Skeletal muscle satellite cell (primary cell): ENCODE data around the gene LPAR2.

Experiments
- H3K27me3 ChIP-seq: 2 replicates; pipeline ENCODE4 v1.7.0; 2013; ENCODE audit warnings: low read length; ENCODE audit not compliant: control insufficient read depth, insufficient read depth
- H3K36me3 ChIP-seq: 2 replicates; pipeline ENCODE4 v1.7.0; 2013; ENCODE audit warnings: mild to moderate bottlenecking, control low read depth, low read length; ENCODE audit not compliant: insufficient read depth
- H3K4me1 ChIP-seq: 2 replicates; pipeline ENCODE4 v1.7.0; 2013; ENCODE audit warnings: low read length; ENCODE audit not compliant: control insufficient read depth, insufficient read depth
- H3K4me2 ChIP-seq: 2 replicates; pipeline ENCODE4 v1.7.0; 2013; ENCODE audit warnings: mild to moderate bottlenecking, low read length
- H3K4me3 ChIP-seq: 2 replicates; pipeline ENCODE4 v1.7.0; 2013; ENCODE audit warnings: low read length
- H3K9ac ChIP-seq: 2 replicates; pipeline ENCODE4 v1.7.0; 2013; ENCODE audit warnings: mild to moderate bottlenecking, low read depth, low read length, moderate library complexity
- H3K9me3 ChIP-seq: replicated peaks from 2 replicates; pipeline ENCODE4 v1.7.0; 2013; ENCODE audit warnings: mild to moderate bottlenecking, control low read depth, low read length

LPAR2 gene

DNA sequence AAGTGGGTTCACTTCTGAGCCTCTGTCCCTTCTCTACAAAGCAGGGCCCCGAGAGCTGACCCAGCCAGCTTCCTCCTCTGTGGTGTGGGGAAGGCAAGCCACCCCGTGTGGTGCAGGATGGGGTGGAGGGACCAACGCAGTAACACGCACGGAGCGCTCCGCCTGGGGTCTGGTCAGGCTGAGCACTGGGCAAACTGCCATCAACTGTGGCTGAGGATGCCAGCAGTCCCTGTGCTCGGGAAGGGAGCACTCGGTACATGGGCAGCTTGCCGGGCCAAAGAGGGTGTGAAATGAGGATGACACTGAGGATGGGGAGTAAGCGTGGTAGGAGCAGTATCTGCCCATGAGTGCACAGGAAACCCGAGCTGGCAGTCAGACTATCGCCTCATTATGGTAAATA is 23.1 kb upstream of the LPAR2 start:
- no peaks in the 10 kb centered on the region for H3K27me3 ChIP-seq
- H3K36me3 ChIP-seq: peaks cover 74% of the 10 kb centered on the region
- H3K4me2 ChIP-seq: no peak overlapping the region
- H3K9ac ChIP-seq: no peak overlapping the region
- H3K9me3 ChIP-seq: no peaks in the 10 kb centered on the region
- no peaks in the 10 kb centered on the region for H3K4me1 ChIP-seq
- H3K4me3 ChIP-seq: no peak overlapping the region

DNA sequence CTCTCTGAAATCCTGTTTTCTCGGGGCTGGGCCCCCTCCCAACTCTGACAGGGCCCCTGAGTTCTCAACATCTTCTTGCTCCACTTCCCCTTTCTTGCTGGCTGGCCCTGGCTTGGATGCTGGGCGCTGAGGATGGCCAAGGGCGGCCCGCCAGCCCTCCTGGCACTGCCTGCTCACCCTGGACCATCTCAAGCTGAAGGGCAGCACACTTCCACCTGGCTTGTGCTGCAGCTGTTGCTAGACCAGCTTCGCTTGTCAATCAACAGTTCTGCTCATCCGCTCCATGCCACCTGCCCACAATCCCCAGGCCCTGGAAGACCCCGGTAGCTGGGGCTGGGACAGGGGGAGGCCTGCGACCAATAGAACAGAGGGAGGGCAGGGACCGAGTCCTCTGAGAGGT is 22.3 kb upstream of the LPAR2 start:
- H3K9me3 ChIP-seq: no peaks in the 10 kb centered on the region
- no peak overlapping the region for H3K9ac ChIP-seq
- no peaks in the 10 kb centered on the region for H3K27me3 ChIP-seq
- H3K4me1 ChIP-seq: no peaks in the 10 kb centered on the region
- peaks cover 74% of the 10 kb centered on the region for H3K36me3 ChIP-seq
- H3K4me3 ChIP-seq: no peak overlapping the region
- no peak overlapping the region for H3K4me2 ChIP-seq

DNA sequence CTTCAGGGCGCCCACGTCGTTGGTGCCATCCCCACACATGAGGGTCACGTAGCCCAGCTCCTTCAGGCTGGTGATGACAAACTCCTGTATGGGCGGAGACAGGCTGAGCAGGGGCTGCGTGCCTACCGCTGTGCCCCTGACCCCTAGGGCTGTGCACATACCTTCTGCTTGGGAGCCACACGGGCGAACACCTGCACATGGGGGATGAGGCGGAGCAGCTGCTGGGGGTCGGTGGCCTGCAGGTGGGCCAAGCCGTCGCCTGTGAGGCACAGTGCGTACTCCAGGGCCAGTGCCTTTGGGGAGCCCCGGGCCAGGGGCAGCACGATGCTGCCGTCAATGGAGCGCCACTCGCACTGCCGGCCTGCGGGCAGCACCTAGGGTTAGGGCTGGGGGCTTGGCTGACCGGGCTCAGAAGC is 21.6 kb upstream of the LPAR2 start:
- H3K36me3 ChIP-seq: peaks cover 75% of the 10 kb centered on the region
- H3K4me1 ChIP-seq: no peaks in the 10 kb centered on the region
- no peak overlapping the region for H3K4me3 ChIP-seq
- H3K4me2 ChIP-seq: no peak overlapping the region
- no peaks in the 10 kb centered on the region for H3K9me3 ChIP-seq
- H3K9ac ChIP-seq: no peak overlapping the region
- H3K27me3 ChIP-seq: no peaks in the 10 kb centered on the region

DNA sequence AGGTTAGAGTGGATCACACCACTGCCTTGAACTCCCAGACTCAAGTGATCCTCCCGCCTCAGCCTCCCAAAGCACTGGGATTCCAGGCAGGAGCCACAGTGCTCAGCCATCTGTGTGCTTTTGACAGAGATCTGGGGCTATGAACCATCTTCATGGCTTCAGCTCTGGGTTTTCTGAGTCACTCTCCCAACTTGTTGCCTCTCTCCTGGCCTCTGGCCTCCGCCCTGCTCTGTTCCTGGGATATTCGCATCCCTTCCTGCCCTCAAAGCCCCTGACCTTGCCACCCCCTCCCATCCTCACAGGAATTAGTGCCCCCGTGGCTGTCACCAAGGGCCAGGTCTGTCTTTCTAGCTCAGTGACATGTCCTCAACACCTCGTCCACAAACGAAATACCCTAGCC is 21.1 kb upstream of the LPAR2 start:
- Histone ChIP-seq H3K4me1 (no peaks in the 10 kb centered on the region), H3K27me3 (no peaks in the 10 kb centered on the region), H3K4me3 (no peak overlapping the region), H3K9me3 (no peaks in the 10 kb centered on the region), H3K36me3 (peaks cover 70% of the 10 kb centered on the region), H3K9ac (no peak overlapping the region), H3K4me2 (no peak overlapping the region)

DNA sequence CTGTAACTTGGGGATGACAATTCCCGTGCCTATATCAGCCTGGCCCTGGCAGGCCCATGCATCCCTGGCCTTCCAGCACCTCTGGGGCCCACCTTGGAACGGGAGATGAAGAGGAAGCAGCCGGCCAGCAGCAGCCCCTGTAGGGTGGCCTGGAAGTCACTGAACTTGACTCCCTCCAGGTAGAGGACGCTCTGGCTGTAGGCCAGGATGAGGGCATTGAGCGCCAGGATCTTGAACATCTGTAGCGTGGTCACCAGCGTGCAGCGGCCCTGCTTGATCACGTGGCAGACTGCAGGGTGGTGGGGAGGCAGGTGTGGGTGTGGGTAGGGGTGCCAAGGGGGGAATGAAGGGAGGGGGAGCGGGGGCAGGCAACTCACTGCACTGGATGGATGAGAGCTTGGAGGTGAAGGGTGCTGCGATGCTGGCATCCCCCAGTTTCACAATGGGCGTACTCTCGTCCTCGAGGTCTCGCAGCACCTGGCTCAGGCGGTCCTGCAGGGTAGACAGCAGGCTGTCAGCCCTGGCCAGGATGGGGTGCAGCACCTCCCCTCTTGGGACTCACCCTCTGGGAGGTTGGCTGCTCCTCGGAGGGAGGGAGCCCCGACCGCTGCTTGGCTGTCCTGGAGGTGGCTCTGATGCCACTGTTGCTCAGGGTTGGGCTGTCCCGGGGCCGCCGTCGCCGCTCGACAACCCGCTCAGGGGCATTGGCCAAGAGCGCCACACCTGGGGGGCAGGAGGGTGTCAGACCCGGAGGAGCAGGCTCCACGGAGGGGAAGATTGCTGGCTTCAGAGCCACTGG is 19.2 kb upstream of the LPAR2 start:
- Histone ChIP-seq H3K4me1 (peaks cover 7% of the 10 kb centered on the region), H3K9me3 (no peaks in the 10 kb centered on the region), H3K36me3 (peaks cover 56% of the 10 kb centered on the region), H3K4me2 (no peak overlapping the region), H3K4me3 (no peak overlapping the region), H3K27me3 (no peaks in the 10 kb centered on the region), H3K9ac (no peak overlapping the region)

DNA sequence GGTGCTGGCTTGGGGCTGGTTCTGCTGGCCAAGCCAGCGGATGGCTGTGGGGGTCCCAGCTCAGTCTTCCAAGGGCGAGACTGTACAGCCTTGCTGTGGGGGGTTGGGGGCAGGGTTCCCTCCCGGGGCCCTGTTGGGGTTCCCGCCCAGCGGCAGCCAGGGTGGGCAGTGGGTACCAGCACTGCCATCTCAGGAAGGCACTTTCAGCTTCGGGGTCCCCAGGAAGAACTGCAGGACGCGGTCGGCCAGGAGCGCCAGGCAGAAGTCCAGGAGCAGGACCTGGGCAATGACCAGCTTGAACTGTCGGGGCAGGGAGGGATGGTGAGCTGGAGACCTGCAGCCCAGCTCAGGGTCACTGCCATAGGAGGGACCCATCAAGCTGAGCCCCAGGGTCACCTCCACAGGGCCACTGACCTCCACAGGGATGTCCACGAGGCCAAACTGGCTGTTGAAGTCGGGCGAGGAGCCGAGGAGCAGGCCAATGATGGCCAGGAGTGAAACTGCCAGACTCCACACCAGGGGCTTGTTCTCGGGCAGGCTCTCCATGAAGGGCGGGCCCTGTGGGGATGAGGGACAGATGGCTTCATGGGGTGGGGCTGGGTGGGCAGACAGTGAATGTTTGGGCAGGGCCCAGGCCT is 17.3 kb upstream of the LPAR2 start:
- no peaks in the 10 kb centered on the region for H3K9me3 ChIP-seq
- H3K27me3 ChIP-seq: no peaks in the 10 kb centered on the region
- peaks cover 7% of the 10 kb centered on the region for H3K4me1 ChIP-seq
- H3K9ac ChIP-seq: no peak overlapping the region
- H3K4me3 ChIP-seq: no peak overlapping the region
- no peak overlapping the region for H3K4me2 ChIP-seq
- H3K36me3 ChIP-seq: peaks cover 37% of the 10 kb centered on the region

DNA sequence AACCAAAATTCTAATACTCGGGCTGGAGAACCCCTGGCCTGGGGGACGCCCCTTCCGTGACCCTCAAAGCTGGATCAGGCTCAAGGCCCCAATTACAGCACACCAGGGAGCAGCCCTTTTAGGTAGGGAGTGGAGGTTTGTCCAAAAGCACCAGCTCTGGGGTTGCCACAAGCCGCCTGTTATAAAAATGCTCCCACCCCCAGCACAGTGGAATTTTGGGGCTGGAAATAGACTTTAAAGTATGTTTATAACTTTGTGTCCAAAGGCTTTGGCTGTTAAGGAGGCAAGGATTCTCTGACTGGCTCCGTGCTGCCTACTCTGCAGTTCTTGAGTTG is 16.0 kb upstream of the LPAR2 start:
- Histone ChIP-seq H3K36me3 (peaks cover 30% of the 10 kb centered on the region), H3K4me3 (peak overlapping the region; percentile 83)

DNA sequence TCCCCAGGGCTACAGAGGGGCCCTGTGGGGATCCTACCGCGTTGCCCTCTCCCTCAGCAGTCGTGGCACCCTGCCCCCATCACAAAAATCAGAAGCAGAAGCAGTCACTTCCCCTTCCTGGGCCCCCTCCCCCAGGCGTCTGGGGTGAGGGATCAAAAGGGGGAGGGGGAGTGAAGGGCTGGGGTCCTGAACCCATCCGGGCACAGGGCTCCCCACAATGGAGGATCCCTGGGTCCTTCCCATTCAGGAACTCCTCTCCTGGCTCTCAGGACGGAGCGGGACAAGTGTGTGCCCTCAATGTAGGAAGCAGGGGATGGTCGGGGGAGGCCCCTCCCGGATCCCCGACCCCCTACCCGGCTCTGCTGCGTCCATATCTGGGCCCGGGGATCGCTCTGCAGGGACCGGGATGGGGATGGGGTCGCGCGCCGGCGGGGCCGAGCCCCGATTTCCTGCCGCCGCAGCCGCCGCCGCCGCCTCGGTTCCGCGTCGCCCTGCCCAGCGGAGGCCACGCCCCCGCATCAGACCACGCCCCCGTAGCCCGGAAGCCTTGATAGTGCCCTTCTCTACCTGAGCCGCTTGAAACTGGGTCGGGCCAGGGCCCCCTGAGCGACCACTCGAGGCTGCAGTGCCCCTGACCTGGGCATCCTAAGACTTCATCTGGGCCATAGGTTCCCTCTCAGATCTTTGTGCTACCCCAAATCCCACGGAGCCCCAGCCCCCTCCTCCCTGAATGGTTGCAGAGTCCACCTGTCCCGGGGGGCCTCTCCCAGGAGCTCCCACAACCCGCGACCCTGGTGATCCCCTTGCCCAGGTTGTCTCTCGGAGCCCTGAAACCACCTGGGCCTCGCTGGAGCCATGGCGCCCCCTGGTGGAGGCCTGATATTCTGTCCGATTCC is 15.4 kb upstream of the LPAR2 start, which contains the start of gene GMIP:
TSS of gene GMIP (minus strand) at position 500 of the 896 bp plus-strand sequence. CDS start at position 372, 128 bp downstream.
- Histone ChIP-seq H3K9me3 (no peaks in the 10 kb centered on the region), H3K4me2 (peak within 1 kb of the TSS; percentile 94), H3K4me1 (peaks cover 7% of the 10 kb centered on the region), H3K4me3 (peak within 1 kb of the TSS; percentile 83), H3K36me3 (peaks cover 30% of the 10 kb centered on the region), H3K27me3 (no peaks in the 10 kb centered on the region), H3K9ac (peak within 1 kb of the TSS; percentile 82)

More for the DNA sequence above, 16.0 kb upstream of the LPAR2 start:
- H3K4me2 ChIP-seq: peak overlapping the region; percentile 94
- H3K9me3 ChIP-seq: no peaks in the 10 kb centered on the region
- H3K27me3 ChIP-seq: no peaks in the 10 kb centered on the region
- H3K9ac ChIP-seq: no peak overlapping the region
- peaks cover 7% of the 10 kb centered on the region for H3K4me1 ChIP-seq

DNA sequence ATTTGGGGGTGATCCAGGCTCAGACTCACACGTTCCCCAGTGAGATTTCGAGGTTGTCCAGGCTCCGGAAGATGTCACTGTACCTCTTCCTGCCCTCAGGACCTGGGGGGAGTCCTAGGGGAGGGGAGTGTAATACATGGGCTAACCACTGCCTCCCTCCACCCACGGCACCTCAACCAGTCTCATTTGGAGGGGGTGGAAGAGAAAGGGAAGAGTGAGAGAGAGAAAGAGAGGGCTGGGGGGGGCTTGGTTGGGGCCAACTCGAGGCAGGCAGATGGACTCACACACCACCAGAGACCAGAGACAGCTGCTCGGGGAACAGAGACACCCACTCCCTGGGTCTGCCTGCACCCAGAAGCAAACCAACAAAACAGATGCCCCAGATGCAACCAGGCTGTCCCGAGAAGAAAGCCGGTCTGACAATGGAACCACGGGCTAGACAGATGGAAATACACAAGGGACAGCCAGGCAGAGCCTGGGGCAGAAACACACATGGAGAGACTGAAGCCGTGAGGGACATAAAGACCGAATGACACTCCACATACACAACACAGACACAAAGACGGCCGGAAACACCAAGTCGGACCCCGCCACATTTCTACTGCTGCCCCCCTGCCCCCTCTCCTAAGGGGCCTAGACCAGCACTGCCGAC is 14.6 kb upstream of the LPAR2 start:
- Histone ChIP-seq H3K4me3 (peak overlapping the region; percentile 83), H3K27me3 (no peaks in the 10 kb centered on the region), H3K9me3 (no peaks in the 10 kb centered on the region), H3K4me1 (peaks cover 7% of the 10 kb centered on the region), H3K9ac (peak overlapping the region; percentile 82), H3K4me2 (peak overlapping the region; percentile 94), H3K36me3 (peaks cover 27% of the 10 kb centered on the region)

DNA sequence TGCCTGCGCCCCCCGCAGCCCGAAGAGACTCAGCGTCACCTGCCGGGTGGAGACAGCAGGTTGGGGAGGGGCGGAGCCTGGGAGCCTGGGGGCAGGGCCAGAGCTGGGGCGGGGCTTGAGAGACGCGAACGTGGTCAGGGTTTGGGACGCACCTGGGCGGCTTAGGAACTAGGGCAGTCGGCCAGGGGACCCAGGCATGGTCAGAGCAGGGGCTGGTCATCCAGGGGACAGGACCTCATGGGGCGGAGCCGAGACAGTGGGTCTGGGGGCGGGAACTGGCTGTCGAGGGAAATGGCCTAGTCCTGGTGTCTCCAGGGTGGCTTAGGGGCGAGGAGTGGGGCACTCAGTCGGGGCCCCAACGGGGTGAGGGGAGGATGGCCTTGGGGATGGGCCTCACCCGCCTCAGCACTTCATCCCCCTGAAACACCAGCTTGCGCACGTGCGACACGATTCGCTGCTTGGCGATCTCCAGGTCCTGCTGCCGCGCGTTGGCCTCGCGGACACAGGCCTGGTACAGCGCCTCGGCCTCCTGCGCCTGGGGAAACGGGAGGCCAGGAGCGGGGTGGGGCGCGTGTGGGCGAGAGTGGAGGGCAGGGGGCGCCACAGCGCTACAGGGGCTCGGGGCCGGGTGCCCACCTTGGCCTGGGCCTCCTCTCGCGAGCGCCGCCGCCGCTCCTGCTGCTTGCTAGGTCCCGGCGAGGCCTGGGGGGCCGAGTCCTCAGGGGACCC is 9.7 kb upstream of the LPAR2 start:
- Histone ChIP-seq H3K9ac (no peak overlapping the region), H3K4me1 (peaks cover 3% of the 10 kb centered on the region), H3K4me3 (no peak overlapping the region), H3K9me3 (no peaks in the 10 kb centered on the region), H3K36me3 (peaks cover 27% of the 10 kb centered on the region), H3K27me3 (no peaks in the 10 kb centered on the region), H3K4me2 (no peak overlapping the region)
